22Rv1 (cell line): ENCODE results near the gene CAPN7.

ENCODE experiments used
- CTCF ChIP-seq: fragments of 450-650 bp; IDR thresholded peaks from 2 replicates; pipeline ENCODE4 v1.5.1; 2017; ENCODE audit warnings: mild to moderate bottlenecking
- ZFX ChIP-seq: fragments of 450-650 bp; IDR thresholded peaks from 2 replicates; pipeline ENCODE4 v1.6.1; 2017; ENCODE audit warnings: antibody characterized with exemption, borderline replicate concordance

GRCh38 chr3:15265655-15266509, 59.8 kb downstream of the CAPN7 start:
- TF ChIP-seq CTCF (no peak), ZFX (no peak)
